ENCODE results near the gene PLXND1. TPM values are rescaled to one million over a fixed set of nuclear protein-coding genes. Genes with fewer than 3 reads are reported as not detected.

The PLXND1 gene
- total and polyA plus RNA-seq, 2 donors (not counting 1 experiment from before 2014, with no cell fraction given), result 3.3 to 74.4 TPM

GRCh38 chr3:129624347-129625071 is 18.0 kb upstream of the PLXND1 start:
- 88% methylated on average over 10 of the region's 11 CpGs for WGBS (ENCODE audit: insufficient coverage)
- H3K4me3 ChIP-seq (ENCODE audit: control extremely low read depth in 1 of 5, extremely low read depth in 1 of 5, insufficient read depth in 1 of 5, low read depth in 2 of 5, low read length in 4 of 5), result no peak overlapping the region
- no peaks in the 10 kb centered on the region for H3K36me3 ChIP-seq (replicated peaks in 1 of 2; ENCODE audit: control extremely low read depth in 1 of 2, control insufficient read depth in 1 of 2, extremely low read depth in 1 of 2, insufficient read depth in 2 of 2, low read length in 1 of 2)
- Mint-ChIP-seq H3K4me1 (peaks cover 17% of the 10 kb centered on the region), H3K9me3 (ENCODE audit: insufficient read depth) (no peaks in the 10 kb centered on the region), H3K4me3 (no peak overlapping the region), H3K27ac (no peak overlapping the region), H3K27me3 (no peaks in the 10 kb centered on the region)
- peaks cover 5 to 24% of the 10 kb centered on the region in 2 donors for H3K4me1 ChIP-seq (ENCODE audit: control insufficient read depth in 2 of 2, insufficient read depth in 2 of 2, low read length in 2 of 2)
- CTCF ChIA-PET, result no interaction called here
- DNase-seq (no peak), ATAC-seq (ENCODE audit: low read depth) (no peak)
- no peaks in the 10 kb centered on the region for H3K9me3 ChIP-seq (ENCODE audit: control extremely low read depth in 1 of 3, control insufficient read depth in 2 of 3, insufficient read depth in 1 of 3, low read length in 2 of 3)
- H4K20me1 ChIP-seq (ENCODE audit: control insufficient read depth, insufficient read depth, low read length, poor library complexity, severe bottlenecking), result no peaks in the 10 kb centered on the region
- H3K27me3 ChIP-seq (replicated peaks in 1 of 4; ENCODE audit: control extremely low read depth in 1 of 4, control insufficient read depth in 3 of 4, insufficient read depth in 4 of 4, low read length in 3 of 4), result peaks cover 0 to 5% (median under 1%) of the 10 kb centered on the region in 4 experiments
- no peak overlapping the region for H2AFZ ChIP-seq (ENCODE audit: insufficient read depth, low read depth, low read length, poor library complexity, severe bottlenecking)
- intact Hi-C loops (cut with micrococcal nuclease), result loop anchor here (5.0 kb wide), 4 partner anchors 182 to 488 kb away; partner anchors contain the start of gene IFT122
- no peak overlapping the region for H3K27ac ChIP-seq (ENCODE audit: low read length in 2 of 2)
- TF ChIP-seq CTCF (IDR thresholded peaks at IDR 0.05), result no peak
- no peak overlapping the region for H3K9ac ChIP-seq (ENCODE audit: low read length)
- no peaks in the 10 kb centered on the region for H3K79me2 ChIP-seq (ENCODE audit: control insufficient read depth, insufficient read depth, low read length)
- no peak overlapping the region for H3K4me2 ChIP-seq (replicated peaks; ENCODE audit: low read depth, low read length, poor library complexity, severe bottlenecking)
- POLR2A ChIA-PET, result no interaction called here

GRCh38 chr3:129623447-129624118 is 17.1 kb upstream of the PLXND1 start:
- Histone ChIP-seq H3K27me3 (replicated peaks in 1 of 4; ENCODE audit: control extremely low read depth in 1 of 4, control insufficient read depth in 3 of 4, insufficient read depth in 4 of 4, low read length in 3 of 4) (peaks cover 0 to 13% (median 5%) of the 10 kb centered on the region in 4 experiments), H3K9me3 (ENCODE audit: control extremely low read depth in 1 of 3, control insufficient read depth in 2 of 3, insufficient read depth in 1 of 3, low read length in 2 of 3) (peaks cover 0 to 4% (median 0%) of the 10 kb centered on the region in 3 donors), H4K20me1 (ENCODE audit: control insufficient read depth, insufficient read depth, low read length, poor library complexity, severe bottlenecking) (no peaks in the 10 kb centered on the region), H3K4me1 (ENCODE audit: control insufficient read depth in 2 of 2, insufficient read depth in 2 of 2, low read length in 2 of 2) (peaks cover 9 to 32% of the 10 kb centered on the region in 2 donors), H3K9ac (ENCODE audit: low read length) (no peak overlapping the region), H3K79me2 (ENCODE audit: control insufficient read depth, insufficient read depth, low read length) (no peaks in the 10 kb centered on the region), H3K4me2 (replicated peaks; ENCODE audit: low read depth, low read length, poor library complexity, severe bottlenecking) (no peak overlapping the region), H3K27ac (ENCODE audit: low read length in 2 of 2) (no peak overlapping the region), H3K36me3 (replicated peaks in 1 of 2; ENCODE audit: control extremely low read depth in 1 of 2, control insufficient read depth in 1 of 2, extremely low read depth in 1 of 2, insufficient read depth in 2 of 2, low read length in 1 of 2) (no peaks in the 10 kb centered on the region), H3K4me3 (ENCODE audit: control extremely low read depth in 1 of 5, extremely low read depth in 1 of 5, insufficient read depth in 1 of 5, low read depth in 2 of 5, low read length in 4 of 5) (no peak overlapping the region), H2AFZ (ENCODE audit: insufficient read depth, low read depth, low read length, poor library complexity, severe bottlenecking) (no peak overlapping the region)
- no peaks in the 10 kb centered on the region for H3K9me3 Mint-ChIP-seq (ENCODE audit: insufficient read depth)
- H3K27ac Mint-ChIP-seq, result no peak overlapping the region
- peaks cover 3% of the 10 kb centered on the region for H3K27me3 Mint-ChIP-seq
- TF ChIP-seq EZH2 (IDR thresholded peaks at IDR 0.05; ENCODE audit: borderline replicate concordance, insufficient read depth, low read depth, low read length, poor library complexity, severe bottlenecking) (no peak), CTCF (IDR thresholded peaks at IDR 0.05) (no peak)
- H3K4me3 Mint-ChIP-seq, result no peak overlapping the region
- WGBS (ENCODE audit: insufficient coverage), result 88% methylated on average over 8 of the region's 17 CpGs
- ChIA-PET CTCF (no interaction called here), POLR2A (no interaction called here)
- peaks cover 23% of the 10 kb centered on the region for H3K4me1 Mint-ChIP-seq
- ATAC-seq (ENCODE audit: low read depth), result no peak
- intact Hi-C loops (cut with micrococcal nuclease), result no loop called here
- DNase-seq, result no peak
